Measurements from ENCODE around the gene PSMB3.

DNA sequence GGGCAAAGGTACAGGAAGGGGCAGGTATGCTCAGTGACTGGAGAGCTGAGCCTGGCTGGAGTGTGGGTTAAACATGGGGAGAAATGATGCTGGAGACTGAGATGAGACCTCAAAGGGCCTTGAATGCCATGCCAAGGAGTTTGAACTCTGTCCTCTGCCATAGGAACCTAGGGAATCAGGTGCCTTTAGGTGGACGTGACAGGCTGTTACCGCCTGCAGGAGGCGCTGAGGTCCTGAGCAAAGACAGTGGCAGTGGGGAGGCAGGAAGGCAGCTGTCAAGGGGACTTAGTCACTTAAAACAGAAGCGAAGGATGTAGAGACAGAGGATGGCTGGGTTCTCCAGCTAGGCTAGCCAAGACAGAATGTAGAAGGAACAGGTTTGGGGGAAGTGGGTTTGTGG lies 9.1 kb downstream of the PSMB3 start:
- no peak for TF ChIP-seq SUZ12 (IDR thresholded peaks at IDR 0.05; ENCODE audit: extremely low read depth, insufficient read depth, insufficient read length)
- no peak for TF ChIP-seq ZNF274 (IDR thresholded peaks at IDR 0.05; ENCODE audit: low read depth, low read length)
- TF ChIP-seq YY1 (IDR thresholded peaks at IDR 0.05; ENCODE audit: insufficient read depth, insufficient read length), result no peak
